Uterus (tissue), 4 donors: ENCODE measurements around the gene MTFR2. TPM values are rescaled to one million over a fixed set of nuclear protein-coding genes. Genes with fewer than 3 reads are reported as not detected.

Source experiments
- DNase-seq, 2 donors: peaks; one replicate each; pipeline ENCODE4 v3.0.0-alpha.2; 2019 to 2020
- H3K27ac ChIP-seq, 2 donors: fragments of 200-600 bp; sonication (generic); 1 replicate in 1 of 2; 2 replicates in 1 of 2; pipeline ENCODE4 v1.5.1; 2016 to 2018
- H3K27me3 ChIP-seq, 2 donors: fragments of 200-600 bp; sonication (generic); one replicate each; pipeline ENCODE4 v1.5.1; 2018 to 2019; ENCODE audit warnings: control low read depth in 1 of 2
- H3K36me3 ChIP-seq, 2 donors: fragments of 200-600 bp; sonication (generic); one replicate each; pipeline ENCODE4 v1.5.1; 2019; ENCODE audit warnings: control low read depth in 1 of 2
- H3K4me1 ChIP-seq, 2 donors: fragments of 200-600 bp; sonication (generic); one replicate each; pipeline ENCODE4 v1.5.1; 2018 to 2019; ENCODE audit warnings: control low read depth in 1 of 2
- H3K4me3 ChIP-seq, 2 donors: fragments of 200-600 bp; sonication (generic); 1 replicate in 1 of 2; 2 replicates in 1 of 2; pipeline ENCODE4 v1.5.1; 2018 to 2019; ENCODE audit warnings: mild to moderate bottlenecking in 1 of 2
- H3K9me3 ChIP-seq, 2 donors: fragments of 200-600 bp; sonication (generic); one replicate each; pipeline ENCODE4 v1.5.1; 2019; ENCODE audit warnings: control low read depth in 1 of 2
- CTCF ChIP-seq, 4 experiments: fragments of 200-600 bp in 2 of 4; fragments of 450-650 bp in 2 of 4; sonication (generic) in 2 of 4; IDR thresholded peaks; one replicate each; pipeline ENCODE4 v1.5.1; 2016 to 2019; ENCODE audit warnings: antibody characterized with exemption in 4 of 4, mild to moderate bottlenecking in 2 of 4, moderate library complexity in 1 of 4
- POLR2A ChIP-seq, 2 donors: fragments of 450-650 bp; IDR thresholded peaks; one replicate each; pipeline ENCODE4 v1.6.1; 2016; ENCODE audit warnings: antibody characterized with exemption in 2 of 2, mild to moderate bottlenecking in 1 of 2, moderate library complexity in 1 of 2
- intact Hi-C: fragments of 100-400 bp; cut with DNase I; formaldehyde crosslinking; loops from one replicate; pipeline ENCODE4 v1.15.1; 2023; ENCODE audit warnings: low total_unique reads
- total RNA-seq, 4 donors: library from RNA; depleted of rRNA in 3 of 4; stranded (reverse); fragments of >200 nt in 3 of 4; gene quantifications; one replicate each; pipeline versions ENCODE4 v1.1.0 to v1.2.4, GENCODE V29; 2014 to 2023
- donor health status: DM: yes; HTN: yes; CAD: no.

MTFR2 gene
- total RNA-seq, 4 donors from 2014 or later = 2.4 TPM; not detected in 3

- Histone ChIP-seq H3K27ac (no peak overlapping the region), H3K36me3 (no peaks in the 10 kb centered on the region), H3K4me1 (no peaks in the 10 kb centered on the region), H3K9me3 (no peaks in the 10 kb centered on the region), H3K27me3 (no peaks in the 10 kb centered on the region), H3K4me3 (no peak overlapping the region)
- TF ChIP-seq POLR2A (IDR thresholded peaks at IDR 0.05) = no peak
- no peak for TF ChIP-seq CTCF (IDR thresholded peaks at IDR 0.05)
- no peak for DNase-seq
- intact Hi-C loops = no loop called here
These were observed 13.4 kb downstream of the MTFR2 start for GRCh38 chr6:136236466-136237293.

GRCh38 chr6:136235233-136235564 lies 14.9 kb downstream of the MTFR2 start:
- no peak for DNase-seq
- no peaks in the 10 kb centered on the region for H3K9me3 ChIP-seq
- intact Hi-C loops = no loop called here
- H3K4me1 ChIP-seq = no peaks in the 10 kb centered on the region
- H3K4me3 ChIP-seq = no peak overlapping the region
- H3K27ac ChIP-seq = no peak overlapping the region
- no peaks in the 10 kb centered on the region for H3K27me3 ChIP-seq
- no peaks in the 10 kb centered on the region for H3K36me3 ChIP-seq
- TF ChIP-seq POLR2A (IDR thresholded peaks at IDR 0.05) (no peak), CTCF (IDR thresholded peaks at IDR 0.05) (no peak)

GRCh38 chr6:136232701-136233100 lies 17.4 kb downstream of the MTFR2 start:
- no peak overlapping the region for H3K27ac ChIP-seq
- intact Hi-C loops = no loop called here

GRCh38 chr6:136230219-136230853 lies 19.8 kb downstream of the MTFR2 start:
- Histone ChIP-seq H3K4me1 (no peaks in the 10 kb centered on the region), H3K9me3 (no peaks in the 10 kb centered on the region), H3K36me3 (no peaks in the 10 kb centered on the region), H3K27ac (no peak overlapping the region), H3K27me3 (no peaks in the 10 kb centered on the region), H3K4me3 (no peak overlapping the region)
- intact Hi-C loops = no loop called here
- no peak for DNase-seq
- TF ChIP-seq POLR2A (IDR thresholded peaks at IDR 0.05) (no peak), CTCF (IDR thresholded peaks at IDR 0.05) (no peak)

More at GRCh38 chr6:136232701-136233100, 17.4 kb downstream of the MTFR2 start:
- Histone ChIP-seq H3K9me3 (no peaks in the 10 kb centered on the region), H3K4me1 (no peaks in the 10 kb centered on the region), H3K4me3 (no peak overlapping the region), H3K27me3 (no peaks in the 10 kb centered on the region), H3K36me3 (no peaks in the 10 kb centered on the region)
- no peak for DNase-seq
- TF ChIP-seq POLR2A (IDR thresholded peaks at IDR 0.05) = no peak
- no peak for TF ChIP-seq CTCF (IDR thresholded peaks at IDR 0.05)

GRCh38 chr6:136228814-136229213 lies 21.3 kb downstream of the MTFR2 start:
- Histone ChIP-seq H3K36me3 (no peaks in the 10 kb centered on the region), H3K4me1 (no peaks in the 10 kb centered on the region), H3K27me3 (no peaks in the 10 kb centered on the region), H3K27ac (no peak overlapping the region), H3K4me3 (no peak overlapping the region), H3K9me3 (no peaks in the 10 kb centered on the region)
- intact Hi-C loops = loop anchor here (10.0 kb wide), 1 partner anchor 694 kb away; no protein-coding TSS in a partner anchor
- no peak for TF ChIP-seq POLR2A (IDR thresholded peaks at IDR 0.05)
- no peak for TF ChIP-seq CTCF (IDR thresholded peaks at IDR 0.05)
- no peak for DNase-seq
